GM19395 (cell line): ENCODE measurements around the gene ASB2.
A peak's percentile ranks its signal among the peaks of the same experiment; 100 is the strongest.

Experiments used
- ATAC-seq: cut with Tn5 transposase; IDR thresholded peaks from one replicate; pipeline ENCODE4 v1.9.1; 2021; ENCODE audit warnings: mild to moderate bottlenecking, moderate library complexity; ENCODE audit not compliant: unreplicated experiment

ASB2 gene

DNA sequence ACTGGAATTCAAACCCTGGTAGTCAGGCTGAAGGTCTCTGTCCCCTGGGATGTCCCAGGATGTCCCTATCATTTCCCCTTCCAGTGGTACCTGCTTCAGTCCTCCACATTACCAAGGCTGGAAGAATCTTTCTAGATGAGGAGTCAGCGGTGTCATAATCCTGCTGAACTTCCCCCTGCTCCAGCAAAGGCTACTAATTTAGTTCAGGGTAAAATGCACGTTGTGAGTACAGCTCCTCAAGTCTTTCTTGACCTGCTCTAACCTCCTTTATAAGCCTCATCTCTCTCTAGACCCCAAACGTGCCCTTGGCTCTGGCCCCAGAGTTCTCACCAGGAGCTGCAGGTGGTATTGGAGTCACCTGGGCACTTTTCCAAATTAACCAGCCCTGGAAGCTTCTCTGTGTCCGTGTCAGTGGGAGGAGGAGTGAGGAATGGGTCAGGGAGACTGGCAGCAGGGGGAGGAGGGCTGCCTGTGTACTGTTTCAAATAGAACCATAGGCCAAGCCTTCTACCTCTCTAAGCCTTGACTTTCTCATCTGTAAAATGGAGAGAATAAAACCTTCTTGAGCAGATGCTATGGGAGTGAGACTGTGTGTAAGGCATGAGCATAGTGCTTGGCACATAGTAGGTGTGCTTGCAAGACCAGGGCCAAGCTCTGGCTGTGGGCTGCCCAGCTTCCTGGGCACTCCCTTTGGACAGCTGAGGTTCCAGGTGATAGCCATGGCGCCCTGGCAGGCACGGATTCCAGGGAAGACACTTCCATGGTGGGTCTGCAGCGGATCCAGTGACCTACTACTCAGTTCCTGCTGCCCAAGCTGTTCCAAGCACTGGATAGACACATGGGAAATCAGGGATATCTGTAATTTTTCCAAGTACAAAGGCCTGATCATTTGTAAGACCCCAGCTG lies 24.5 kb downstream of the ASB2 start:
- ATAC-seq: no peak

DNA sequence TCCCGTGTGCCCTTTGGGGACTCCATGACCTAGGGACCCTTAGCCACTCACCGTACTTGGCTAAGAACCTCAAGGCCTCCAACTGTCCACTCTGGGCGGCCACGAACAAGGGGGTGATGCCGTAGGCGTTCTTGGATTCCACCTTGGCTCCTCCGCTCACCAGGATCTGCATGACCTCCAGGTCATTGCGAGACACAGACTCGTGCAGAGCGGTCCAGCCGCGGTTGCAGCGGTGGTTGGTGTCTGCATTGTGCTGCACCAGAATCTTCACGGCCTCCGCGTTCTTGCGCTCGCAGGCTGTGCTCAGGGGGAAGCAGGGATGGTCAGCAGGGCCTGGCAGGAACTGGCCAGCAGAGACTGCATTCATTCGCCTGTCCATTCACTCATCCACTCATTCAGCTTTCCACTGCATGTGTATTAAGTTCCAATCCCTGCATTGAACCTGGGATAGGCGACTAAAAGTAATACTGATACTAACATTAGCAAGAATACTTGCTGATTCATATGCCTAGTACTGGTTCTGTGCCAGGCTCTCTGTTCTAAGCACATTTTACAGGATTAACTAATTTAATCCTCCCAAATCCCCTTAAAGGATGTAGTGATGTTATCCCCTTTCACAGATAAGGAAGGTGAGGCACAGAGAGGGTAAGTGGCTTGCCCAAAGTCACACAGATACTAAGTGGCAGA lies 25.3 kb downstream of the ASB2 start:
- ATAC-seq: no peak

- ATAC-seq: no peak
These were observed 26.8 kb downstream of the ASB2 start for GRCh38 chr14:93949511-93950075.

- no peak for ATAC-seq
These were observed 29.1 kb downstream of the ASB2 start for GRCh38 chr14:93947282-93947681.

- ATAC-seq: no peak
These were observed 29.8 kb downstream of the ASB2 start for GRCh38 chr14:93946541-93947090.

- no peak for ATAC-seq
These were observed 30.3 kb downstream of the ASB2 start for GRCh38 chr14:93946104-93946503.

- no peak for ATAC-seq
These were observed 31.3 kb downstream of the ASB2 start for GRCh38 chr14:93945070-93945399.

DNA sequence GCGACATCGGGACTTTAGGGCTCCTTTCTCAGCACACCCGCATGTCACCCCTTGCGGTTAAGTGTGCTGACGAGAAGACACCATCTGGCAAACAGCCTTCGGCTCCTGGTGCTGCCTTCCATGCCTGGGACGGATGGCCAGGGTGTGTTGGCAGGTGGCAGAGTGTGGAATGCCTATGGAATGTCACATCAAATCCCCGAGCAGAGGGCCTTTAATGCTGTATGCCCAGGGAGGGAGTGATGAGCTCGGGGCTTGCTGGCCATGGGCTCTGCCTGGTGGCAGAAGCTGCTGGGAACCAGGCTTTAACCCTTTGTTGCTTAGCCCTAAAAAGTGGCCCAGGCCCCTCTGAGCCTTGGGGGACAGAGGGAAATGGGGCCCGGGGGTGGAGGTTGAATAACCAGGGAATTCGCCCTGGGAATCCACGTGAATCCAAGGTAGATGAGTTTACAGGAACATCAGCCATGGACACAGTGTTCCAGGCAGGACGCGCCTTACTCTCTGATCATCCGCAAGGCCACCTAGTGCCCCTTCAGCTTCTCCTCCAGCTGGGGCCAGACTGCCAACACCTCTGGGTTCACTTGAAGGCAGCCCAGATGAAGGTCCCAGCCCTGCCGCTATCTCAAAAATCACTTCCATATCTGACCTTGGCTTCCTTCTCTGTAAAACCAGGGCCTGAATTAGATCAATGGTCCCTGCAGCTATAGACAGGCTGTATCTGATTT lies 31.9 kb downstream of the ASB2 start:
- no peak for ATAC-seq

- ATAC-seq: no peak
These were observed 32.4 kb downstream of the ASB2 start for GRCh38 chr14:93943930-93944329.

DNA sequence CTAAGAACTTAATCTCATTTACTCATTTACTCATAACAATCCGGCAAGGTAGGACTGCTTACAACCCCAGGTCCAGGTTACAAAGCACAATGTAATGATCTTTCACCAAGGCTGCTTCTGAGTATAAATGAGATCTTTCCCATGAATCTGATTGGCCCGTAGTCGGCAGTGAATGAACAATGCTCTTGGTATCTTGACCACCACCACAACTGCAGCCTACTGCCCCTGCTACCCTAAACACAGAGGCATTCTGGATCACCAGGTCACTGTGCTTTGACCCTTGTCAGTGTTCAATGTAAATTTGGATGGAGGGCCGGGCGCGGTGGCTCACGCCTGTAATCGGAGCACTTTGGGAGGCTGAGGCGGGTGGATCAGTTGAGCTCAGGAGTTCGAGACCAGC lies 33.3 kb downstream of the ASB2 start:
- ATAC-seq: no peak

GRCh38 chr14:93941293-93941910 lies 35.0 kb downstream of the ASB2 start:
- no peak for ATAC-seq

GRCh38 chr14:93940437-93940836 lies 35.9 kb downstream of the ASB2 start:
- ATAC-seq: no peak

GRCh38 chr14:93939304-93940229 lies 36.8 kb downstream of the ASB2 start:
- ATAC-seq: peak; percentile 90

DNA sequence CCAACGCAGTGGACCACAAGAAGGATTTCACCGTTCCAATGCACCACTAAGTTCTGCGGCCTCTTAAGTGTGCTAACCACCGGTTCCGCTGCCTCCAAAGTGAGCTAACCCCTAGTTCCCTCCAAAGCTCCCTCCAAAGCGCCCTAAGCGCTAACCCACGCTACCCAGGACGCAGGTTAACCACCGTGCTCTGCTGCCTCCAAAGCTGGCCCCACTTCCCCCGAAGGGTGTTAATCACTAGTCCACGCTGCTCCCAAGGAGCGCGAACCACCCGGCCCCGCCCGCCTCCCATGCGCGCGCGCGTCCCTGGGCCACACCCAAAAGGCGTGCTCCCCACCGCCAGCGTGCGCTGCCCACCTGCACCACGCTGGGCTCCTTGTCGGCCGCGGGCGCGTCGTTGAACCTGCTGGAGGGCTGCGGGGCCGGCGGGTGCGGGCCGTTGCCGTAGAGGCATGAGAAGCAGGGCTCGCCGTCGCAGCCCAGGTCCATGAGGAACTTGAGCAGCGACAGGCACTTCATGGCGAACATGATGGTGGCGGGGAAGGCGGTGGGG lies 37.5 kb downstream of the ASB2 start:
- no peak for ATAC-seq

DNA sequence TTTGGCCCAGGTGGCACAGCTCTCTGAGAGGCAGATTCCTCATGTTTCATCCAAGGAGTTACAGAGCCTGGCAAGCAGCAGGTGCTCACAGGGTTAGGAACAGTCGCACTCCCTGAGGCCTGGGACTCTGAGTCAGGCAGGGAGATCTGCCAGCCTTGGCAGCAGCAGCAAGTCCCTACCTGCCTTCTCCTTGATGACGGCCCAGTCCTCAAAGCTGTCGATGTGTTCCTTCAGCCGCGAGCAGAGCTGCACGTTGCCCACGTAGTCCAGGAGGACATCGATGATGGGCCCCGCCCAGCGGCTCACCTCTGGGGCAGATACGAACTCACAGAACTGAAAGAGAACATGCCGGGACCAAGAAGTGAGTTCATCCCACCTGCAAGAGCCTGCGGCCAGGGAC lies 38.9 kb downstream of the ASB2 start:
- no peak for ATAC-seq

DNA sequence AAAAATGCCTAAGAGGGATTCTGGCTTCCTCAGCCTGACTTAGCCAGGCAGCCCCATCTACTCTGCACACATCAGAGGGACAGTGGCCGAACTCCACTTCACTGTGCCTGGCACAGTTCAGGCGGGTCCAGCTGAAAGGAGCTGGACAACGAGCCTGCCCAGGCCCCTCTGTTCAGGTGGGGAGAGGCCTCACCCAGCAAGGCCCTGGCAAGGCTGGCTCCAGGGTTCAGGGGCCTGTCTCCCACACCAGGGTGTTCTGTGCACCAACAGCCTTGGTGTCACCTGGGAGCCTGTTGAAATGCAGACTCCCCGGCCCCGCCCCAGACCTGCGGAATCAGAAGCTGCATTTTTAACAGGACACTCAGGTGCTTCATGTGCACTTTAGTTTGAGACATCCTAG lies 39.4 kb downstream of the ASB2 start:
- ATAC-seq: no peak

- no peak for ATAC-seq
These were observed 40.1 kb downstream of the ASB2 start for GRCh38 chr14:93936245-93936644.

DNA sequence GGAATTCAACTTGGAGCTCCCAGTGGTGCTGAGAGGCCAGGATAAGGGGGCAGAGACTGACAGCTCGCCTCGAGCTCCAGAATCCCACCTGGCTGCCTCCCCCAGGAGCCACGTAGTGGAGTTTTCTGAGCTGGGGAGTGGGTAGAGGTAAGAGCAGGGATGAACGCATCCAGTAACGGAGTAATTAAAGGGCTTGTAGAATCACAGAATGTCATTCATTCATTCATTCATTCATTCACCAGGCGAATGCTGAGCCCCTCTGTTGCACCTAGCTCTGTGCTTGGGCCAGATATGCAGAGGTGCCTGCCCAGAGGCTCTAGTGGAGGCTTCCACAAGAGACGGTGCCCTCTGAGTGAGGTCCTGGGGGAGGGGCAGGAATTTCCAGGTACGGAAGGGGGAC lies 41.2 kb downstream of the ASB2 start:
- no peak for ATAC-seq

GRCh38 chr14:93932642-93933041 lies 43.7 kb downstream of the ASB2 start:
- no peak for ATAC-seq

DNA sequence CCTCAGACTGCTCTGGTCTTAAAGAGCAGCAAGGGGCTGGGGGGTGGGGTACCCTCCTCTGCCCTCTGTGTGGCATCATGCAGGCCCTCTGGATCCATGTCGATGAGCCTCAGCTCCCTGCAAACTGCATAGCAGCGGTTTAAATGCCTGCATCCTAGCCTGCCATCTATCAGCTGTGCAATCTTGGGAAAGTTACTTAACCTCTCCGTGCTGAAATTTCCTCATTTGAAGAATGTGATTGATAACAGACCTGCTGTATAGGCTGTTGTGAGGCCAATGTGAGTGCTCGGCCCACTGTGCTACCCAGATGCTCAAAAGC lies 45.4 kb downstream of the ASB2 start:
- no peak for ATAC-seq
